AG04450 (cell line): ENCODE data around the gene MAML2. TPM values are rescaled to one million over a fixed set of nuclear protein-coding genes. Genes with fewer than 3 reads are reported as not detected.

ENCODE experiments used
- CTCF ChIA-PET: fragments of 300-600, 350-600 bp; formaldehyde crosslinking; extraction: SDS; loops from one replicate; lab custom pipeline; 2022; ENCODE audit warnings: antibody characterized with exemption, inconsistent platforms; lab: Charles Lee
- POLR2A ChIA-PET: fragments of 350-600 bp; formaldehyde crosslinking; extraction: SDS; loops from one replicate; lab custom pipeline; 2021; ENCODE audit warnings: antibody characterized with exemption, inconsistent platforms; lab: Yijun Ruan, JAX
- DNase-seq: peaks from one replicate; pipeline ENCODE4 v3.0.0-alpha.2; 2011; ENCODE audit warnings: low read depth, low spot score
- H3K27ac ChIP-seq: one replicate; pipeline ENCODE4 v1.5.1; 2012; ENCODE audit warnings: low read depth, low read length, control low read depth
- H3K27me3 ChIP-seq: one replicate; pipeline ENCODE4 v1.6.0; 2012; ENCODE audit warnings: low read length; ENCODE audit not compliant: control insufficient read depth, insufficient read depth
- H3K4me3 ChIP-seq: 2 replicates; pipeline ENCODE4 v1.5.1; 2011; ENCODE audit warnings: mild to moderate bottlenecking, low read depth, low read length, control low read depth
- H3K9me3 ChIP-seq: 2 replicates; pipeline ENCODE4 v1.5.1; 2012; ENCODE audit warnings: low read length; ENCODE audit not compliant: control insufficient read depth, insufficient read depth
- polyA plus RNA-seq: library from polyadenylated mRNA; depleted of rRNA; stranded (reverse); fragments of >200 nt; gene quantifications from 2 replicates; pipeline ENCODE4 v1.2.3, GENCODE V29; 2011
- TF ChIP-seq, protein P1 (sequence below): IDR thresholded peaks from 2 replicates; pipeline ENCODE4 v1.5.1; 2011; ENCODE audit warnings: low read depth, low read length, control low read depth, inconsistent platforms

Gene MAML2
- polyA plus RNA-seq, 1 experiment = 23.0 TPM

DNA sequence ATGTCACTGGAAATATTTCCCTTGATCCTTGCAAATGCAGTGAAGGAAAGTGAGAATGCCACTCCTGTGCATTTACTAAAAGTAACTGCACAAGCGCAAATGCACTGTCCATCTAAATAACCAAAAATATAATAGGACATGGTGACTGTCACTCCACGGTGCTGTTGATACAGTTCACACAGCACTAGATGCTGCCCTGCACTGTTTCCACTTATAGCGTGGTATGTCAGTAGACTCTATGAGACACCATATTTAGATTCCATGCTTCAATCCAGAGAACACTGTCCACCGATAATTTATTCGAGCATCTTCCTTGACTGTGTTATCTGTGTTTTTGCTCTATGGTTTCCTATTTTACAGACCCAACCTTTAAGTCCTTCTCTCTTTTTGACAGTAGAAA, 125.8 kb downstream of the MAML2 start:
- Histone ChIP-seq H3K9me3 (no peaks in the 10 kb centered on the region), H3K27ac (no peak overlapping the region), H3K27me3 (no peaks in the 10 kb centered on the region), H3K4me3 (no peak overlapping the region)
- TF ChIP-seq, protein P1, sequence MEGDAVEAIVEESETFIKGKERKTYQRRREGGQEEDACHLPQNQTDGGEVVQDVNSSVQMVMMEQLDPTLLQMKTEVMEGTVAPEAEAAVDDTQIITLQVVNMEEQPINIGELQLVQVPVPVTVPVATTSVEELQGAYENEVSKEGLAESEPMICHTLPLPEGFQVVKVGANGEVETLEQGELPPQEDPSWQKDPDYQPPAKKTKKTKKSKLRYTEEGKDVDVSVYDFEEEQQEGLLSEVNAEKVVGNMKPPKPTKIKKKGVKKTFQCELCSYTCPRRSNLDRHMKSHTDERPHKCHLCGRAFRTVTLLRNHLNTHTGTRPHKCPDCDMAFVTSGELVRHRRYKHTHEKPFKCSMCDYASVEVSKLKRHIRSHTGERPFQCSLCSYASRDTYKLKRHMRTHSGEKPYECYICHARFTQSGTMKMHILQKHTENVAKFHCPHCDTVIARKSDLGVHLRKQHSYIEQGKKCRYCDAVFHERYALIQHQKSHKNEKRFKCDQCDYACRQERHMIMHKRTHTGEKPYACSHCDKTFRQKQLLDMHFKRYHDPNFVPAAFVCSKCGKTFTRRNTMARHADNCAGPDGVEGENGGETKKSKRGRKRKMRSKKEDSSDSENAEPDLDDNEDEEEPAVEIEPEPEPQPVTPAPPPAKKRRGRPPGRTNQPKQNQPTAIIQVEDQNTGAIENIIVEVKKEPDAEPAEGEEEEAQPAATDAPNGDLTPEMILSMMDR = no peak
- ChIA-PET POLR2A (interaction anchor here (0.9 kb wide), 1 partner anchor 17 kb away, joined by 3 read pairs; no protein-coding TSS in a partner anchor), CTCF (no interaction called here)
- DNase-seq = no peak

DNA sequence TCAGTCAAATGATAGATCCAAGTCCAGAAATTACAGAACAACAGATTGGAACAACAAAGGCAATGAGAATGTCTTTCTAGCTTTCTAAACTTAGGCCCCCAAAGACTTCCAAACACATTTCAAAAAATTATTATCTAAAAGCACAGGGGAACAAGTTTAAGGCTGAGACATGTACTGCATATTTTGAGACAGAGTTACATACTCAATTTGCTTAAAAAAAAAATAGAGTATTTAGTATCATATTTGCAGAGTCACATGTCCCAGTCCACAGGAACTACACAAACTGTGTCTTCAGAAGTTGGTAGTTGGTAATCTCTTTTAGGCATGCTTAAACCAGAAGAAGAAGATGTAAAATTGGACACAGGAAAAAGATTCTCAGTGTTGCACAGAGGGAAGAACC, 127.2 kb downstream of the MAML2 start:
- Histone ChIP-seq H3K9me3 (no peaks in the 10 kb centered on the region), H3K27ac (peak overlapping the region; percentile 82), H3K27me3 (no peaks in the 10 kb centered on the region), H3K4me3 (no peak overlapping the region)
- ChIA-PET CTCF (no interaction called here), POLR2A (no interaction called here)
- no peak for DNase-seq
- TF ChIP-seq, protein P1 = no peak

DNA sequence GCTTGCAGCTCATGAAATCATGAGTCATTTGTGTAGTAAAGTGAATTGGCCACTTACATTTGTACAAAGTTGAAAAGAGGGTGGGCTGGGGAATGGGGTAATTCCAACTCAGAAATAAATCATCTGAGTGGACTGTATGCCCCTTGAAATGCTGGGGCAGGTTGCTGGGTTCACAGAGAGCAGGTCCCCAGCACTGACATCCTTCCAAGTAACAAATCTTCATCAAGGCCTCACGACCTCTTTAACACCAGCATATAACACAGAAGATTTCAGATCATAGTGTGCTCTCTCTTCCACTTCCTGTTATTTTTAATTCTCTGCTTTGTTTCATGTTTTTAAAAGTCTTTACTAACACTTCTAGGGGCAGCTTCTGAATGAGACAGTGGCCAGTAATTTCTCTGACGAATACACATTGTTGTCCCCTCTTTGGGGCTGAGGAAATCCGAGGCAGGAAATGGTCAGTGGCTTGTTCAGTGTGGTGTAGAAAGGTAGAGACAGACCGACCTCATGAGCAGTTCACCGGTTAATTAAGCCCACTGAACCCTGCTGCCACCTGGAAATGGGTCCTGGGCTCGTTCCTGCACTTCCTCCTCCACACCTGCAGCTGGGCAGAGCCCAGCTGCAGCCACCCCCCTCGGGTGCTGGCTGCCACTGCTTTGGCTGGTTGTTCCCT, 127.7 kb downstream of the MAML2 start:
- Histone ChIP-seq H3K27ac (peak overlapping the region; percentile 82), H3K27me3 (no peaks in the 10 kb centered on the region), H3K9me3 (no peaks in the 10 kb centered on the region), H3K4me3 (no peak overlapping the region)
- TF ChIP-seq, protein P1 = no peak
- no peak for DNase-seq
- POLR2A ChIA-PET = no interaction called here
- CTCF ChIA-PET = interaction anchor here (1.7 kb wide), 1 partner anchor 21 kb away, joined by 4 read pairs; no protein-coding TSS in a partner anchor

DNA sequence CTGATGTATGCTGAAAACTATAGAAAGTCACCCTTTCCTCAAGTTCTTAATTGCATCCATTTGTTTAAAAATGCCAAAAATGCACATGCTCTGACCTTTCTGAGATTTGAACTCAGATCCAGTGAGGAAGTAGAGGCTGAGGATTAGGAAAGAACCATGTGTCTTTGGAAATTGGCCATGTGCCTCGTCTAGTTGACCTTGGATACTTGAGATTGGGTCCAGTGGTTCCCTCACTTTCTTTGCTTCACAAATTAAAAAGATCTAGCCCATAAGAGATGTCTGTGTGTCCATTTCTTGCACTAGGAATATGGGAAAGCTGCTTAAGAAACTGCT, 128.3 kb downstream of the MAML2 start:
- H3K27me3 ChIP-seq = no peaks in the 10 kb centered on the region
- H3K9me3 ChIP-seq = no peaks in the 10 kb centered on the region
- CTCF ChIA-PET = interaction anchor here (1.7 kb wide), 1 partner anchor 21 kb away, joined by 4 read pairs; no protein-coding TSS in a partner anchor
- POLR2A ChIA-PET = no interaction called here
- H3K27ac ChIP-seq = peak overlapping the region; percentile 82
- TF ChIP-seq, protein P1 = no peak
- DNase-seq = no peak
- H3K4me3 ChIP-seq = no peak overlapping the region

DNA sequence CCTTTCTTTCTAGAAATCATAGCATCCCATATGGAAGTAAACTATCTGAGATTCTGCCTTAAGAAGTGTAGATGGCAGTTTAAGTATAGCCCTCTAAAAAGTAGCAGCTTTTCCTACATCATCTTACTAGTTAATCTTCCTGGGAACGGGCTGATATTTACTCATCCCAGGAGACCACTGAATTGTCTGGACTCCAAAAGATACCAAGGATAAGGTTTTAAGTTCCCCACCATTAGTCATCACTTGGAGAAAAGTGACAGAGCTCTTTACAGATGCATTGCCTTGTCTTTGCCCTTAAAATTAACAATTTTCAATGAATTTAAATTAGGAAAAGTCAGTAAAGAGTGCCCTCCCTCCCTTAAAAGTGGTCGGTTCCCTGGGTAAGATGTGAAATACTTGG, 129.5 kb downstream of the MAML2 start:
- no peaks in the 10 kb centered on the region for H3K9me3 ChIP-seq
- CTCF ChIA-PET = interaction anchor here (1.1 to 1.7 kb wide), 2 partner anchors 20 to 130 kb away, joined by 3 to 4 read pairs; no protein-coding TSS in a partner anchor
- TF ChIP-seq, protein P1 = no peak
- DNase-seq = no peak
- no peak overlapping the region for H3K27ac ChIP-seq
- no peak overlapping the region for H3K4me3 ChIP-seq
- POLR2A ChIA-PET = no interaction called here
- no peaks in the 10 kb centered on the region for H3K27me3 ChIP-seq
